GM21786 (cell line): ENCODE results near the gene NOVA1.

Experiments used
- ATAC-seq: cut with Tn5 transposase; IDR thresholded peaks from one replicate; pipeline ENCODE4 v1.9.1; 2021; ENCODE audit not compliant: unreplicated experiment

Gene NOVA1

DNA sequence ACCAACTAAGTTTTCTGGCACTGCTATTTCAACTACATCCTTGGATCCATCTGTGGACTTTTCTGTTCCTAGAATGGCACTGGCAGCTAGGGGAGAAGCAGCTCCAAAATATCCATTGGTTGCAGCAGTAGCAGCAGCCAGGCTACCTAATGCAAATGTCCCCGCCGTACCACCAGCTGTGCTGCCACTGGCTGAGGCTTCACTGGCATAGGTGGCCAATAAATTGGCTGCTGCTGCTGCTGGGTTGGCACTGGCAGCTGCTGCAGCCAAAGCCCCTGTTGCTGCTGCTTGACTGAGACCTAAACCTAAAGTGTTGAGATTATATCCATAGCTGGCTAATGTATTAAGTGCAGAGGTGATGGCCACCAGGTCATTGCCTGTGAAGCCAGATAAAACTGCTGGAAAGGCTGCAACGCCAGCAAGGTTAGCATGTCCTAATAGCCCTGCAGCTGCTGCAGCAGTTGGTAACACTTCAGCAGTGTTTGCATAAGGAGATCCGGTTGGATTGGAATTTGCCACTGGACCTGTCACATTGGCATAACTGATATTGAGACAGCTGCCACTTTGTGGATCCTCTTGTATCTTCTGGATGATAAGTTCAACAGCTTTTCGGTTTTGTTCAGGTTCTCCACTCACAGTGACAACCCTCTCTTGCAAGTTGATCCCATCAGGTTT lies 149.5 kb downstream of the NOVA1 start:
- no peak for ATAC-seq

DNA sequence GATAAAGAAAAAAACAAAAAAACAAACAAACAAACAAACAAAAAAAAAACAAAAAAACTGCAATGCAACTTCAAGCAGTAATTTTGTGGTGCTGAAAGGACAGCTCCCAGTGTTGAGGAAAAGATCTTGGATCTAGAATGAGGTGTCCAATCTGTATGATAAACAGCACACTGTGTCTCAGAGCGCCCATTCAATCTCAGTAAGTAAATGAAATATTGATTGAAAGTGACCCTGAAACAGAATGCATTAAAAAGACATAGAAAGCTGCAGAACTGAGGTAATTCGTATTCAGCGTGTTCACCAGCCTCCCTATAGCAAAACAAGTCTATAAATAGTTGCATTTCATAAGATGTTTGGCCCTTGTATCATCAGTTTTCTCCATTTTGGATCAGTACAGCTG lies 153.0 kb downstream of the NOVA1 start:
- ATAC-seq, result no peak

DNA sequence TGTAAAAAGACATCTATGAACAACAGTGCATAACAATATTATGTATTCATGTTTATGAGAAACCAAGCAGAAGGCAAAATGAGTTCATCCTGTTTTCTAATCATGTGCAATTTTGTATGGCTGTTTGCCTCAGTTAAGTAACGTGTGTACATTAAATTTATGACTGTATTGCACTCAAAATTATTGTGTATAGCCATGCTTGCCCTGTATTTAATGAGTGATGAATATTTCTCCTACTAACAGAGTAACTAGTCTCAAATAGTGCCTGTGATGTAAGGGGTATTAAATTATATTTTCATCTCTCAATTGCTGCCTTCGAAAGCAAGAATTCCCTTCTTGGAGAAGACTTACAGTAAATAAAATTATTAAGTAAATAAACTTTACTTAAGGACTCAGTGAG lies 154.2 kb downstream of the NOVA1 start:
- ATAC-seq, result no peak

DNA sequence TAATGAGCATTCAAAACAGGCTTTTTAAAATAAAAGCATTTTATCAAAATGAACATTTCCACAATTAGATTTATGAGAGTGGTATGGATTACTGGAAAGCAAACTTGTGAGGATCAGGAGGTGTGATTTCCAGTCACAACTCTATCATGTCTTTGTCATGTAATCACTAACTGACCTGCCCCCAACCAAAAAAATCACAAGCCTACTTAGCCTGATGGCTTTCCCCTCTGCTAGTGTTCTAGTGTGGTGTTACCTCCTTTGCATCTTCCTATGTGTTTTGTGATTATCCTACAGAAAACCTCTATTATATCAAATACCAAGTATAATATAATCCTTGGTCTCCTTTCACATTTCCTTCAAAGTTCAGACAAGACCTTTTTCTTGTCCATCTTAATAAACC lies 168.6 kb downstream of the NOVA1 start:
- no peak for ATAC-seq

DNA sequence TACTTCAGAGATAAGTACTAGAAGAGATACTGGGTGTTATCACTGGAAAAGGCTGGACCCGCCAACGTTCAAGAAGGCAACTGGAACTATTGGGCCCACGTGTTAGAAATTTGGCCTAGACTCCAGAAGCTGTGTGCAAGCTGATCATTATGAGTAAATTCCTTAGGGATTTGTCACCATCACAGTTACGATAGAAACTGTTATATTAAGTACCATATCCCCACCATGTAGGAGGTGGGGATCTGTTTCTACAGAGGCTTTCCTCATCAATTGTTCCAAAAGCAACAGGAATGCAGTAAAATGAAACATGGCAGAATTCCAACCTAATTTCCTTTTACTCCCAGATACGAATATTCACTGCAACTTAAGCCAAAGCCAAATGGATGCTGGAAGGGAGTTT lies 170.7 kb downstream of the NOVA1 start:
- ATAC-seq, result no peak

DNA sequence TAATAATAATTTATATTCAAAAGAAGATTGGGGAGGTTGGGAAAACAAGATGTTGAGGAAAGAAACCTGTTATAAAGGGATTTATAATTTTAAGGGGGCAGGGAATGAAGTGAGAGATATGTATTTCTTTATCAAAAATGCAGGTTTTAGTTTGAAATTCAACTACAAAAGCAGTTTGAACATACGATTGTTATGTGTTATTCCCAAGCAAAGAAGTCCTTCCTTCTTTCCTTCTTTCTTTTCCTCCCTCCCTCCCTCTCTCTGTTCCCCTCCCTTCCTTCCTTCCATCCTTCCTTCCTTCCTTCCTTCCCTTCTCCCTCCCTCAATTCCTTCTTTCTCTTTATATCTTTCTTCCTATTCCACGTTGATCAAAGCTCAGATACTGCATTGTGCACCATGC lies 173.3 kb downstream of the NOVA1 start:
- no peak for ATAC-seq

DNA sequence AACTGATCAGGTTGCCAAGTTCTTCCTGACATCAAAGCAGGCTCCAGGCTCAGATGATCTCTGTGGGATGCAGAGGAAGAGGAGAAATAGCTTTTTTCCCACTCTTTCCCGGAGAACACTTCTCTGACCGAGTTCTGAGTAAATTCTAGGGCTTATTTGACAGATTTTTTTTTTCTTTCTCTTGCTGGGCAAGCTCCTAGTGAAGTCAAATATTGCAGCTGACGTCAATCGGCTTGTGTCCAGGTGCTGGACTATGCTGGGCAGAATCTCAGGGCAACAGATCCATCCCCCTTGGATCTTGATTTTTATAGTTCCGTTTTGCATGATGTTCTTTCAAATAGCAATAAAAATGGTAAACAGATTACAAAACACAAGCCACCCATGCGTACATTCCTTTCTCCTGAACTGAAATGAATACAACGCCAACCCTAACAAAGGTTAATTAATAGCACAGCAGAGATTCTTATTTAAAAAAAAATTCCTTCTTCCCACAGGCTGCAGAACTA lies 182.2 kb downstream of the NOVA1 start:
- ATAC-seq, result no peak

DNA sequence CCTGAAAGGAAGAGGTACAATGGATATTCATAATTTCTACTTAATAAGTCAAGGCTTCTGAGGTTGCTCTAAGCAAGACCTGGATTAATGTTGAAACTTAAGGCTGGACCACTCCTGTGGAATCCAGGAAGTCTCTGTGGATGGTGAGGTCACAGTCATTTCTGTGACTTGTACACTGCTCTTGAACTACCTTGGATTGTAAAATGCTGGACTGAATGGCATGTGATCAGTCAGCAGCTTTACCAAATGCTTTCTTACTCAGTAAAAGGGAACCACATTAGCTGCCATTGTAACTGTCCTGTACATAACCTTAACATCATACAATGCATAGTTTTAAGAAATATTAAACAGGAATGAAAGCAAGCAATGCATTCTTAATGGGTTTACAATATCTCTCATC lies 182.9 kb downstream of the NOVA1 start:
- ATAC-seq, result no peak

DNA sequence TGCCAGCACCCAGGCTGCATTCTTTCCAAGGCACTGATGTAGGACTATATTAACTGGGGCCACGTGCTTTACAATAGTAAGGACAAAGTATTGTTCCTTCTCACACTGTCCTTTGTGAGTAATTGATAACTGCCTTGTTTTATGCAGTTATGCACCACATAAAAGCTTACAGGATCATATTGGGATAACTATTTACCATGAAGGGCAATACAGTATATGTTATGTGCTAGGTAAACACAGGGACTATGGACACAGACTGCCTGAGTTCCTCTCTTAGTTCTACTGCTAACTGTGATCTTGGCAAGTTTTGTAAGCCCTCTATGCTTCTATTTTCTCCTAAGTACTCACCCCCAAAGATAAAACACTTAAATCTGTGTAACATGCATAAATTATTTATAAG lies 183.7 kb downstream of the NOVA1 start:
- ATAC-seq, result no peak

DNA sequence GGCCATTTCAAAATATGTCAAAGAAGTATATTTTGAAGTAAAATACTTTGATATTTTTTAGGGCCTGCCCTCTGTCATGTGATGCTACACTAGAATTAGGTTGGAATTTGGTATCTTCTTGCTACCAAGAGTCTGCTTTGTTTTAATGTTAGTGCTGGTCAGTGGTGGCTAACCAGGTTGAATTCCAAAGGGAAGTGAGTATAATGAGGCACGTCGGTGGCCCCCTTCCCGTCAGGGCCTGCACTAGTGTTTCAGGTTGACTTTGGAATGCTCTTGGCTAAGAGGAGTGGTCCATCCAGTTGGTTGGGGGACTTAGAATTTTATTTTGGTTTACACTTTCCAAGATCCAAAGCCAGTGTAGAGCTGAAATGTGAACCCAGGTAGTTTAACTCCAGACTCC lies 185.4 kb downstream of the NOVA1 start:
- ATAC-seq, result no peak

DNA sequence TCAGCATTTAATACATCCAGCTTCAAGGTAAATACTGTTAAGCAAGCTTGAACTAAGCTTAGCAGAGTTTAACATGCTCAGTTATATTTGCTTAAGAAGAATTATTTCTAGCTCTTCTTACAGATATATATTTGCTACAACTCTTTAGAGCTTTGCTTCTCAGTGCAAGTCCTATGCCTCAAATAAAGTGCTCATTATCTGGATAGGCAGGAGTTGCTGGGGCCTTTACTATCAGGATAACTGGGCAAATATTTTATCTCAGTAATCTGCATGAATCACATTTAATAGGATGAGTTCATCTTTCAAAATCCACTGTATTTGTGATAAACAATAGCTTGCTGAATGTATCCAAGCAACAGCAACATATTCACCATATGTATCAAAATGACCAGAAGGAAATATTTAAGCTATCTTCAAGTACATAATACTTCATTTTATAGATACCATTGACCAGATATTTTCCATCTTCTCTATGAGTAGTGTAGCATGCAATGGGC lies 187.6 kb downstream of the NOVA1 start:
- no peak for ATAC-seq

DNA sequence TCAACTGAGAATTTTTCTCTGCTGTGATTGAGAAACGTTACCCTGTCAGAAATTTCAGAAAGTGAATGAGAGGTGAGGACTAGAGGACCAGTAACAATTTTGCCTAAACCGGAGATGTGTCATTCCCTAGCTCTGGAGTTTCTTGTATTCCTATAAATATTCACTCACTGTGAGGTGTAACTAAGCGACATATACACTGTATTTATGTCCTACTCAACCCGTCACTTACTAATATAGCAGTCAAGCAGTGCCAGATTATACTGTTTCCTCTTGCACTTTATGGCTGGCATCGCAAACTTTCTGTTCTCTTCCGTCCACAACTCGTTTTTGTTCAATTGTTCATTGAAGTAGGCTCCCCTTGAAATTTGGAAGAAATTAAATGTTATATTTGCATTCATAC lies 192.9 kb downstream of the NOVA1 start:
- no peak for ATAC-seq

DNA sequence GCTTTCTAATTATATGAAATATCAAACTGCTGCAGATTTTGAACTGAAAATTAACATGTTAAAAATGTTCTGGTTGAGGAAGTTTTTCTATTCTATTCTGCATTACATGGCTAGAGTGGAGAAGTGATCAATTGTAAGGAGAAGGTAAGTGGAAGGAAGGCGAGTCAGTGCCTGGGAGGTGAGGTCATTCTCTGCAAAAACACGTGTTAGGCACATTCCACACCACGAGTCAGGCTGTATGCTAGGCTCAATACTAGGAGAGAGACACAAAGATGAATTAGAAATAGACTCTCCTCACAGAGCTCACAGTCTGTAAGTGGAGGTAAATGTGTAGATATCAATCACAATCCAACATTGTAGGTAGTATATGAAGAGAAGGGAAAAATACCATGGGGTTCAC lies 194.1 kb downstream of the NOVA1 start:
- no peak for ATAC-seq

DNA sequence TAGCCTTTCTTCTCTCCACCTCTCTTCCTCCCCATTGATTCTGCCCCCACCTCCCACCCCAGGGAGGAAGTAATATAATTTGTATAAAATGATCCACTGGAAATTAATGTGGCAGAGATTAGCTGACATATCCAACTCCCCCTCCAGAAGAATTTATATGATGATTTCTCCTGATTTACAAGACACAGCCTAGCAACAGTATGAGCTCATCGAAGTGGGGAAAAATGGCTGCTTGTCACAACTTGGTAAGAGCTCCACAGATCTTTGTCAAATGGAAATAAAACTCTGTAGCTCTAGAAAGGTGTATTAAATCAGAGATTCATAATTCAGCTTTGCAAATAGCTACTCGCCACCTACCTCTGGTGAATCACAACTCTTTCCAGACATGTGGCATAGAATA lies 195.7 kb downstream of the NOVA1 start:
- no peak for ATAC-seq

DNA sequence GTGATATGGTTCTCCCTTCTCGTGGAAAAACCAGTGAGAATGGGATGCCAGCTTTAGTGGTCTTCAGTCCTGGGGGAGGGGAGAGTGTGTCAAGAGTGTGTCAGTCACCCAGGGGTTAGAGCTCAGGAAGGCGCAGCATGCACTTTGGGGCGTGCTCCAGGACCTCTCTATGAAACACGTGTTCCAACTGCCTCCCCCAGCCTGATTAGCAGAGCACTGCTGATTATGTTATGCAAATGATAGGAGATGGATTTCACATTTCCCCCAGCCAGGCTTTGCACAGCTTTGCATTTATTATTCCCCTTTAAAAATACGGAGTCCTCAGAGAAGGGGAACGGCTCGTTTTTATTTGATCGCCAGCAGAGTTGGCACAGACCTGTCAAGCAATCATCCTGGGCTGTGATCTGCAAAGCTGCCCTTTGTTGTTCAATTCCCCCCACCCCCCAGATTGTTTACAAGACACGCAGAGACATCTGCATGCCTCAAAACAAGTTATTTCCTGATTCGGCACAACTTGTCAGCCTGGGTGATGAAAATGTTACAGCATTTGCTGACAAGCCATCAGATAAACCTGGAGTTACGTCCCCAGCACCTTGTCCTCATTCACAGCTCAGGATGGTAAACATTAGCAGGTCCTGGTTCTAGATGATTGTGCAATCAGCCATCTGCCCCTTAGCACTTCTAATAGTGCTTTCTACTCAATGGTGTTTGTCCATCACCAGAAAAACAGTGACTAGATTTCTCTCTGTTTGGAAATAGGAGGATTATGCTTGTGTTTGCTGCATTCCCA lies 196.5 kb downstream of the NOVA1 start:
- ATAC-seq, result no peak

DNA sequence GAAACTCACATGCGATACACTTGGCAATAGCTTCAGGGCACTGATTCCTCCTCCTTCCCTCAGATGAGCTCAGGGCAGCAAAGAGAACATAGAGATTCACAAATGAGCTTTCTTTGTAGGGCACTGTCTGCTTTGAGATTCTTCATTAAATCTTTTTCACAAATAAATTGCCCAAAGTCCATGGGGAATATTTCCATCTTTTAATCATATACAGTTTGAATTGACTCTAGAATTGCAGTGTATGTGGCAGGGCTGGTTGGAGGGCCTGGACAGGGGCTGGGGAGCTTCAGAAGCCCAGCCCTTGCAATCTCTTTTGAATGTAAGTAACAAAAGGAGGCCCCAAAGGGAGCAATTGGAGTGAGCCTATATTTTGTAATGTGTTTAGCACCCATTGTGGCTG lies 197.5 kb downstream of the NOVA1 start:
- ATAC-seq, result no peak

DNA sequence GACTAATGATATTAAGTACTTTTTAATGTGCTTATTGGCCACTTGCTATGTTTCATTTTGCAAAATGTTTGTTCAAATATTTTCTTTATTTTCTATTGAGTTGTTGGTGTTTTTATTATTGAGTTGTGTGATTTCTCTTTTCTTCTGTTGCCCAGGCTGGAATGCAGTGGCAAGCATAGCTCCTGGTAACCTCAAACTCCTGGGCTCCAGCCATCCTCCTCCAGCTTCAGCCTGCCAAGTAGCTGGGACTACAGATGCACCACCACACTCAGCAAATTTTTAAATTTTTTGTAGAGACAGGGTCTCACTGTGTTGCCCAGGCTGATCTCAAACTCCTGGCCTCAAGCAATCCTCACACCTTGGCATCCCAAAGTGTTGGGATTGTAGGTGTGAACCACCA lies 199.2 kb downstream of the NOVA1 start:
- no peak for ATAC-seq
